MM.1S (cell line): ENCODE results near the gene CFAP141.

Experiments used
- DNase-seq: peaks from one replicate; pipeline ENCODE4 v3.0.0-alpha.2; 2015
- H2AFZ ChIP-seq: fragments of 300-600 bp; sonication (generic); 2 replicates; pipeline ENCODE4 v1.6.0; 2016; ENCODE audit warnings: antibody characterized with exemption, low read length
- H3F3A ChIP-seq: fragments of 300-600 bp; sonication (generic); 2 replicates; pipeline ENCODE4 v1.6.1; 2016; ENCODE audit warnings: mild to moderate bottlenecking, antibody characterized with exemption, low read length, moderate library complexity, mixed read lengths; ENCODE audit not compliant: insufficient read depth
- H3K27ac ChIP-seq: fragments of 300-600 bp; sonication (generic); 2 replicates; pipeline ENCODE4 v1.5.1; 2016; ENCODE audit warnings: mild to moderate bottlenecking, low read length
- H3K27me3 ChIP-seq: fragments of 300-600 bp; sonication (generic); replicated peaks from 2 replicates; pipeline ENCODE4 v1.6.0; 2016; ENCODE audit warnings: low read length; ENCODE audit not compliant: insufficient read depth
- H3K36me3 ChIP-seq: fragments of 300-600 bp; sonication (generic); replicated peaks from 2 replicates; pipeline ENCODE4 v1.6.1; 2016; ENCODE audit warnings: mild to moderate bottlenecking, low read length, mixed read lengths; ENCODE audit not compliant: insufficient read depth
- H3K4me1 ChIP-seq: fragments of 300-600 bp; sonication (generic); 2 replicates; pipeline ENCODE4 v1.6.1; 2016; ENCODE audit warnings: low read length, mixed read lengths
- H3K4me2 ChIP-seq: fragments of 300-600 bp; sonication (generic); 2 replicates; pipeline ENCODE4 v1.6.0; 2016; ENCODE audit warnings: low read depth, low read length
- H3K4me3 ChIP-seq: fragments of 300-600 bp; sonication (generic); 2 replicates; pipeline ENCODE4 v1.5.1; 2016; ENCODE audit warnings: low read length, mixed read lengths
- H3K79me2 ChIP-seq: fragments of 300-600 bp; sonication (generic); 2 replicates; pipeline ENCODE4 v1.6.1; 2016; ENCODE audit warnings: mixed run types, low read length, mixed read lengths
- H3K9ac ChIP-seq: fragments of 300-600 bp; sonication (generic); 2 replicates; pipeline ENCODE4 v1.6.1; 2016; ENCODE audit warnings: low read length, mixed read lengths
- H3K9me2 ChIP-seq: fragments of 300-600 bp; sonication (generic); replicated peaks from 2 replicates; pipeline ENCODE4 v1.6.1; 2016; ENCODE audit warnings: mild to moderate bottlenecking, low read length, mixed read lengths; ENCODE audit not compliant: insufficient read depth
- H3K9me3 ChIP-seq: fragments of 300-600 bp; sonication (generic); replicated peaks from 2 replicates; pipeline ENCODE4 v1.6.1; 2016; ENCODE audit warnings: mild to moderate bottlenecking, low read length, mixed read lengths; ENCODE audit not compliant: insufficient read depth
- H4K20me1 ChIP-seq: fragments of 300-600 bp; sonication (generic); 2 replicates; pipeline ENCODE4 v1.6.1; 2016; ENCODE audit warnings: mild to moderate bottlenecking, low read length, moderate library complexity, mixed read lengths; ENCODE audit not compliant: insufficient read depth
- CTCF ChIP-seq: fragments of 300-600 bp; sonication (generic); IDR thresholded peaks from 2 replicates; pipeline ENCODE4 v1.5.1; 2016; ENCODE audit warnings: antibody characterized with exemption, low read length, mixed read lengths
- EZH2 ChIP-seq: fragments of 300-600 bp; sonication (generic); optimal IDR thresholded peaks from 2 replicates; pipeline ENCODE3; 2017; ENCODE audit warnings: low read depth, mild to moderate bottlenecking, antibody characterized with exemption, low read length, mixed read lengths
- EZH2phosphoT487 ChIP-seq: fragments of 300-600 bp; sonication (generic); IDR thresholded peaks from 2 replicates; pipeline ENCODE4 v1.6.1; 2018; ENCODE audit warnings: antibody characterized with exemption, low read length

The CFAP141 gene

GRCh38 chr1:154213274-154213673 lies 7.1 kb upstream of the CFAP141 start:
- Histone ChIP-seq H3K4me2 (no peak overlapping the region), H4K20me1 (no peaks in the 10 kb centered on the region), H3K9ac (no peak overlapping the region), H3K4me3 (no peak overlapping the region), H2AFZ (no peak overlapping the region), H3K36me3 (peaks cover 27% of the 10 kb centered on the region), H3K27me3 (no peaks in the 10 kb centered on the region), H3K79me2 (peaks cover 61% of the 10 kb centered on the region), H3K9me3 (no peaks in the 10 kb centered on the region), H3K27ac (no peak overlapping the region), H3K9me2 (no peaks in the 10 kb centered on the region), H3K4me1 (peaks cover 21% of the 10 kb centered on the region), H3F3A (peaks cover 24% of the 10 kb centered on the region)
- no peak for DNase-seq
- TF ChIP-seq EZH2phosphoT487, result no peak
- TF ChIP-seq CTCF, result no peak
- TF ChIP-seq EZH2, result no peak

- no peak for DNase-seq
- Histone ChIP-seq H3K79me2 (peaks cover 53% of the 10 kb centered on the region), H3K36me3 (peaks cover 23% of the 10 kb centered on the region), H3K27ac (no peak overlapping the region), H3K9me3 (no peaks in the 10 kb centered on the region), H4K20me1 (no peaks in the 10 kb centered on the region), H3F3A (peaks cover 24% of the 10 kb centered on the region), H2AFZ (no peak overlapping the region), H3K4me3 (no peak overlapping the region), H3K9me2 (no peaks in the 10 kb centered on the region), H3K4me1 (peaks cover 23% of the 10 kb centered on the region), H3K4me2 (no peak overlapping the region), H3K27me3 (no peaks in the 10 kb centered on the region), H3K9ac (no peak overlapping the region)
- no peak for TF ChIP-seq CTCF
- no peak for TF ChIP-seq EZH2
- TF ChIP-seq EZH2phosphoT487, result no peak
Observed at GRCh38 chr1:154212083-154212482, 6.0 kb upstream of the CFAP141 start.

GRCh38 chr1:154208677-154209388 lies 2.7 kb upstream of the CFAP141 start:
- Histone ChIP-seq H3K27me3 (no peaks in the 10 kb centered on the region), H4K20me1 (no peaks in the 10 kb centered on the region), H3K36me3 (peaks cover 18% of the 10 kb centered on the region), H3K4me1 (peaks cover 23% of the 10 kb centered on the region), H3K9me3 (no peaks in the 10 kb centered on the region), H3K9me2 (no peaks in the 10 kb centered on the region), H3K4me3 (no peak overlapping the region), H3F3A (peaks cover 24% of the 10 kb centered on the region), H3K27ac (peak overlapping the region; percentile 52; the same call in 1 of the 2 replicates), H2AFZ (no peak overlapping the region), H3K4me2 (peak overlapping the region; percentile 8; the same call in 1 of the 2 replicates), H3K9ac (no peak overlapping the region), H3K79me2 (peaks cover 24% of the 10 kb centered on the region)
- TF ChIP-seq CTCF (no peak), EZH2 (no peak), EZH2phosphoT487 (no peak)
- DNase-seq, result peak; percentile 83
